Peyer's patch (tissue), 4 donors: ENCODE measurements around the gene HGF.

Experiments used
- CTCF ChIP-seq, 6 experiments: fragments of 450-650 bp in 4 of 6; fragments of 200-600 bp in 2 of 6; sonication (generic) in 1 of 6; IDR thresholded peaks; one replicate each; pipeline ENCODE4 v1.5.1; 2017 to 2019; ENCODE audit warnings: antibody characterized with exemption in 6 of 6, mild to moderate bottlenecking in 3 of 6, moderate library complexity in 1 of 6
- POLR2A ChIP-seq, 2 donors: fragments of 450-650 bp; IDR thresholded peaks; one replicate each; pipeline ENCODE4 v1.5.1; 2017; ENCODE audit warnings: antibody characterized with exemption in 2 of 2, mild to moderate bottlenecking in 2 of 2, moderate library complexity in 2 of 2

- TF ChIP-seq POLR2A (IDR thresholded peaks at IDR 0.05) (no peak), CTCF (IDR thresholded peaks at IDR 0.05) (no peak)
Observed at GRCh38 chr7:81790120-81790500, 20.3 kb upstream of the HGF start.
